Peyer's patch (tissue), 4 donors: ENCODE results near the gene GTF2B.

ENCODE experiments used
- CTCF ChIP-seq, 6 experiments: fragments of 450-650 bp in 4 of 6; fragments of 200-600 bp in 2 of 6; sonication (generic) in 1 of 6; IDR thresholded peaks; one replicate each; pipeline ENCODE4 v1.5.1; 2017 to 2019; ENCODE audit warnings: antibody characterized with exemption in 6 of 6, mild to moderate bottlenecking in 3 of 6, moderate library complexity in 1 of 6
- POLR2A ChIP-seq, 2 donors: fragments of 450-650 bp; IDR thresholded peaks; one replicate each; pipeline ENCODE4 v1.5.1; 2017; ENCODE audit warnings: antibody characterized with exemption in 2 of 2, mild to moderate bottlenecking in 2 of 2, moderate library complexity in 2 of 2

GRCh38 chr1:88920845-88921244, 29.5 kb upstream of the GTF2B start:
- TF ChIP-seq CTCF (IDR thresholded peaks at IDR 0.05): no peak
- TF ChIP-seq POLR2A (IDR thresholded peaks at IDR 0.05): no peak
